ENCODE results near the gene MAP1B.

The MAP1B gene

DNA sequence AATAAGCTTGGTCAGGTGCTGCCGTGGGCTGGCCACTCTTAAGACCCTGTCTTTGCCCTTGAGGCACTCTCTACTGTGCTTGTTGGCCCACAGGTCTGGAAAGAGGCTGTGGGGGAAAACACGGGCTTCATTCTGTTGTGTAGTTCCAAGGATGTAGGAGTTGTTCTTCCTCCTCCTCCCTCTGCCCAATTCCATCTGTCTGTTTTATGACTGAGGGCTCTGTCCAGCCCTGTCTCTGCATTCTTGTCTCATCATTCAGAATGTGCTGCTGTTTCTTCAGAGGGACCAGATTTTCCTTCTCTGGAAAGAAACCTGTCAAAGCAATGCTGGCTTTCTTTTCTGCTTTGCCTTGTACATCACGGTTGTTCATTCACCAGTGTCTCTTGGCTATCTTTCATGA lies 84.1 kb downstream of the MAP1B start:
- H3K4me3 ChIP-seq (ENCODE audit: low read depth, low read length) = no peak overlapping the region
- no peak for DNase-seq (ENCODE audit: low read depth)
- TF ChIP-seq CTCF (IDR thresholded peaks at IDR 0.05; ENCODE audit: control insufficient read depth, extremely low read depth, insufficient read depth) = no peak

- TF ChIP-seq CTCF (IDR thresholded peaks at IDR 0.05; ENCODE audit: control insufficient read depth, extremely low read depth, insufficient read depth) = no peak
- H3K4me3 ChIP-seq (ENCODE audit: low read depth, low read length) = no peak overlapping the region
- no peak for DNase-seq (ENCODE audit: low read depth)
Measured at GRCh38 chr5:72194846-72195245, 87.6 kb downstream of the MAP1B start.

GRCh38 chr5:72195581-72195980 lies 88.3 kb downstream of the MAP1B start:
- no peak overlapping the region for H3K4me3 ChIP-seq (ENCODE audit: low read depth, low read length)
- no peak for DNase-seq (ENCODE audit: low read depth)
- no peak for TF ChIP-seq CTCF (IDR thresholded peaks at IDR 0.05; ENCODE audit: control insufficient read depth, extremely low read depth, insufficient read depth)

- no peak overlapping the region for H3K4me3 ChIP-seq (ENCODE audit: low read depth, low read length)
- TF ChIP-seq CTCF (IDR thresholded peaks at IDR 0.05; ENCODE audit: control insufficient read depth, extremely low read depth, insufficient read depth) = no peak
- no peak for DNase-seq (ENCODE audit: low read depth)
Measured at GRCh38 chr5:72197393-72197792, 90.1 kb downstream of the MAP1B start.

DNA sequence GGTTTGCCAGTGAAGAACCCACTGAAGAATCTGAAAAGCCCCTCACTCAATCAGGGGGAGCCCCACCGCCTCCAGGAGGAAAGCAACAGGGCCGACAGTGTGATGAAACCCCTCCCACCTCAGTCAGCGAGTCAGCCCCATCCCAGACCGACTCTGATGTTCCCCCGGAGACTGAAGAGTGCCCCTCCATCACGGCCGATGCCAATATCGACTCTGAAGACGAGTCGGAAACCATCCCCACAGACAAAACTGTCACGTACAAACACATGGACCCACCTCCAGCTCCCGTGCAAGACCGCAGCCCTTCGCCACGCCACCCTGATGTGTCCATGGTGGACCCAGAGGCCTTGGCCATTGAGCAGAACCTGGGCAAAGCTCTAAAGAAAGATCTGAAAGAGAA lies 92.4 kb downstream of the MAP1B start:
- no peak overlapping the region for H3K4me3 ChIP-seq (ENCODE audit: low read depth, low read length)
- DNase-seq (ENCODE audit: low read depth) = no peak
- TF ChIP-seq CTCF (IDR thresholded peaks at IDR 0.05; ENCODE audit: control insufficient read depth, extremely low read depth, insufficient read depth) = no peak

- no peak for TF ChIP-seq CTCF (IDR thresholded peaks at IDR 0.05; ENCODE audit: control insufficient read depth, extremely low read depth, insufficient read depth)
- no peak overlapping the region for H3K4me3 ChIP-seq (ENCODE audit: low read depth, low read length)
- no peak for DNase-seq (ENCODE audit: low read depth)
Measured at GRCh38 chr5:72202331-72202825, 95.1 kb downstream of the MAP1B start.

DNA sequence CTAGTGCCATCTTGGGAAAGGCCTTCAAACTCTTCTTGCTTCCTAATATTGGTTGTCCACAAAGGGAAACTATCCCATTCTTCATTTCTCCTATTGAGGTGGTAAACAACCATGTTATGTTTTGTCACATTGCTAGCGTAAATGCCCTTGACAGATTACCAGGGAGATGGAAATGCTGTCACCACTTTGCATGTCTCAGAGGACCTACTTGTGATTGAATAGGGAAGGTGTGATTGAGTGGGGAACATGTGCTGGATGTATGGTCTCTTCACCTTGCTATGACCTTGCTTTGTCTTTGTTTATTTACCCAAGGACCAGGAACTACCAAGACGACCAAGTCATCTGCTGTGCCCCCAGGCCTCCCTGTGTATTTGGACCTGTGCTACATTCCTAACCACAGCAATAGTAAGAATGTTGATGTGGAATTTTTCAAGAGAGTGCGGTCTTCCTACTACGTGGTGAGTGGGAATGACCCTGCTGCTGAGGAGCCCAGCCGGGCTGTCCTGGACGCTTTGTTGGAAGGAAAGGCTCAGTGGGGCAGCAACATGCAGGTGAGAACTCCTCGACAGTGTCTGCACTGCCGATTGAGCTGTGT lies 96.1 kb downstream of the MAP1B start:
- DNase-seq (ENCODE audit: low read depth) = no peak
- no peak for TF ChIP-seq CTCF (IDR thresholded peaks at IDR 0.05; ENCODE audit: control insufficient read depth, extremely low read depth, insufficient read depth)
- no peak overlapping the region for H3K4me3 ChIP-seq (ENCODE audit: low read depth, low read length)
